Measurements from ENCODE around the gene ASMT.
A peak's percentile ranks its signal among the peaks of the same experiment; 100 is the strongest.
"Not testable (repeated sequence)": the region's sequence is repeated elsewhere in the genome, so short reads cannot be mapped to it uniquely, and the experiment has no call there.

Gene ASMT

DNA sequence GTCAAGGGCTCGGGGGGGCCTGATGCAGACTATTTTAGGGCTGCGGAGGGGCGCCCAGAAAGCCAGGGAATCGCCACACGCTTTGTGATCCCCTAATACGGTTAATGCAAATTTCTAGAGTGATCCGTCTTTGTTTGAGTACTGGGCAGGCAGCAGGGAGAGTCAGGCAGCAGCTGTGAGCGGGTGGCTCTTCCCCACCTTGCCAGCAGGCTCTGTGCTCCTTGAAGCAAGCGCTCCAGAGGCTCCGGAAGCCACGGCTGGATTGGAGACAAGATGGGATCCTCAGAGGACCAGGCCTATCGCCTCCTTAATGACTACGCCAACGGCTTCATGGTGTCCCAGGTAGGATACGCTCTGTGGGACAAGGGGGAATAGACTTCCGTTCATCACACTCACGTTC, at the start of gene ASMT:
Gene ASMT (plus strand): TSS at position 133 of the 400 bp plus-strand sequence. CDS start 141 bp downstream, at position 274.
- DNase-seq (ENCODE audit: low read depth in 1 of 2, low spot score in 1 of 2), result no peak

- not testable (repeated sequence) for DNase-seq (ENCODE audit: low read depth in 1 of 2, low spot score in 1 of 2)
Observed at GRCh38 chrX:1574181-1574580, 40.7 kb upstream of the ASMT start.

- DNase-seq (ENCODE audit: low read depth in 1 of 2, low spot score in 1 of 2), result no peak
Observed at GRCh38 chrX:1576201-1576992, 38.5 kb upstream of the ASMT start.

- DNase-seq (ENCODE audit: low read depth in 1 of 2, low spot score in 1 of 2), result no peak
Observed at GRCh38 chrX:1577845-1578244, 37.0 kb upstream of the ASMT start.

- no peak for DNase-seq (ENCODE audit: low read depth in 1 of 2, low spot score in 1 of 2)
Observed at GRCh38 chrX:1578511-1579173, 36.2 kb upstream of the ASMT start.

GRCh38 chrX:1581132-1581531, 33.7 kb upstream of the ASMT start:
- peak; percentile 29 to 42 for DNase-seq (ENCODE audit: low read depth in 1 of 2, low spot score in 1 of 2)

DNA sequence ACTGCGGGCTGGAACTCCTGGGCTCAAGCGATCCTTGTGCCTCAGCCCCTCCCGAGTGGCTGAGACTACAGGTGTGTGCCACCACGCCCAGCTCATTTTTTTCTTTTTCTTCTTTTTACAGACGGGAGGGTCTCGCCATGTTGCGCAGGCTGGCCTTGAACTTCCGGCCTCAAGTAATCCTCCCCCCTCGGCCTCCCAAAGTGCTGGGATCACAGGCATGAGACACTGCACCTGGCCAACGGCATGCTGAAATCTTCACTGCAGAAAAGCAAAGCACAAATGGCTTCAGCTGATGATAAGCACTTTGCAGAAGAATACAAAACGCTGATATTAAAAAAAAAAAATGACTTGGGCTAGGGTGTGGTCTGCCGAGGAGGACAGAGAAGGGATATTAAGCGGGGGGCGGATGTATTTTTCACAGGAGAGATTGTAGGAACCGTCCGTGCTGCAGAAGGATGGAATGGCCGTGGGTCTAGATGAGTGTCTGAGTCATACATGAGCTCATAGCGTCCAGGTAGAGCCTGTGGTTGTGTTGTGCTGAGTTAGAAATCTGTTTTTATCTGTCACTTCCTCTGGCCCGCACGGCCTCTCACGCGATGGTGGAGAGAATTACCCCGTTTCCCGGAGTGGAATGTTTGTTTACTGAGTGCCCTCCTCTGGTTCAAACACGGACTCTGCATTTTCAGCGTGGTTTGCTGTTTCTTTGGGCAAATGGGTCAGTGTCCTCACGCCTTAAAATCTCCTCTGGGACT, 32.0 kb upstream of the ASMT start:
- DNase-seq (ENCODE audit: low read depth in 1 of 2, low spot score in 1 of 2), result peak in 1 of 2 donors; percentile 30

DNA sequence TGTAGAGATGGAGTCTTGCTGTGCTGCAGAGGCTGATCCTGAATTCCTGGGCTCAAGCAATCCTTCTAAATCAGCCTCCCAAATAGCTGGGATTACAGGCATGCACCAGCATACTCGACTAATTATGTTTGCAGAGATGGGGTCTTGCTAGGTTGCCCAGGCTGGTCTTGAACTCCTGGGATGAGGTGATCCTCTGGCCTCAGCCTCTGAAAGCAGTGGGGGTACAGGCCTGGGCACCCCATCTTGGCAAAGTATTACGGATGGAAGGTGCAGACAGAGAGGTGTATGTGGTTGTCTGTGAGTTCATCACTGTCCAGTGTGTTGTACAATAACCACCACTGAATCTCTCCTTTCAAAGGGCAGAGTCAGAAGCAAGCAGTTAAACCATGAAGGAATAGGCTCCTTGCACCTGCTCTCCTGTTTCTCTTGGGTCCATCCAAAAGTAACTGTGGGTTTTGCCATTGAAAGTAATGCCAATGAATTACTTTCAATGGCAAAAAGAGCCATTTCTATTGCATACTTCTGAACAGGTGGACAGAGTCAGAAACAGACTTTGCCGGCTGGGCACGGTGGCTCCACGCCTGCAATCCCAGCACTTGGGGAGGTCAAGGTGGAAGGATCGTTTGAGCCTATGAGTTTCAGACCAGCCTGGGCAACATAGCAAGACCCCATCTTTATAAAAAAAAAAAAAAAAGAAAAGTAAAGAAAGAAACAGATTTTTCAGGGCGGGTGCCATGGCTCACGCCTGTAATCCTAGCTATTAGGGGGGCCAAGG, 30.4 kb upstream of the ASMT start:
- no peak for DNase-seq (ENCODE audit: low read depth in 1 of 2, low spot score in 1 of 2)

GRCh38 chrX:1587161-1587560, 27.7 kb upstream of the ASMT start:
- no peak for DNase-seq (ENCODE audit: low read depth in 1 of 2, low spot score in 1 of 2)

DNA sequence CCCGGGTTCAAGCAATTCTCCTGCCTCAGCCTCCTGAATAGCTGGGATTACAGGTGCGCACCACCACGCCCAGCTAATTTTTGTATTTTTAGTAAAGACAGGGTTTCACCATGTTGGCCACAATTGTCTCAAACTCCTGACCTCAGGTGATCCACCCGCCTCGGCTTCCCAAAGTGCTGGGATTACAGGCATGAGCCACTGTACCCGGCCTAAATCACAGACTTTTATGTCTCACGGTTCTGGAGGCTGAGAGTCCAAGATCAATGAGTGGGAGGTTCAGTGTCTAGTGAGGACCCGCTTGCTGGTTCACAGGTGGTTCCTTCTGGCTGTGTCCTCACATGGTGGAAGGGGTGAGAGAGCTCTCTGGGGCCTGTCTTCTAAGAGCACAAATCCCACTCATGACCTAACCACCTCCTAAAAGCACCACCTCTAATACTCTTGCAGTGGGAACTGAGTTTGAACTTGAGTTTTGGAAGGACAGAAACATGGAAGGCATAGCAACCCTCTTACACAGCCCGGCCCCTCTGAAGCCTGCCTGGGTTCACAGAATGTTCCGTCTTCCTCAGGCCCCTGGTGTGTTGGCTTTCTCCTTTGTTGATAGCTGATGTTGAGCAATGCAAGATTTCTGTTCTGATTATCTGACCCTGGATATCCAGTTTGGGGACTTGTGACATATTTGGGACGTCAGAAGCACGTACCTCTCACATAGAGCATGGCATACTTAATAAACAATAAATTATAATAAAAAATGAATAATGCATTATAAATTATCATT, 25.3 kb upstream of the ASMT start:
- no peak for DNase-seq (ENCODE audit: low read depth in 1 of 2, low spot score in 1 of 2)

DNA sequence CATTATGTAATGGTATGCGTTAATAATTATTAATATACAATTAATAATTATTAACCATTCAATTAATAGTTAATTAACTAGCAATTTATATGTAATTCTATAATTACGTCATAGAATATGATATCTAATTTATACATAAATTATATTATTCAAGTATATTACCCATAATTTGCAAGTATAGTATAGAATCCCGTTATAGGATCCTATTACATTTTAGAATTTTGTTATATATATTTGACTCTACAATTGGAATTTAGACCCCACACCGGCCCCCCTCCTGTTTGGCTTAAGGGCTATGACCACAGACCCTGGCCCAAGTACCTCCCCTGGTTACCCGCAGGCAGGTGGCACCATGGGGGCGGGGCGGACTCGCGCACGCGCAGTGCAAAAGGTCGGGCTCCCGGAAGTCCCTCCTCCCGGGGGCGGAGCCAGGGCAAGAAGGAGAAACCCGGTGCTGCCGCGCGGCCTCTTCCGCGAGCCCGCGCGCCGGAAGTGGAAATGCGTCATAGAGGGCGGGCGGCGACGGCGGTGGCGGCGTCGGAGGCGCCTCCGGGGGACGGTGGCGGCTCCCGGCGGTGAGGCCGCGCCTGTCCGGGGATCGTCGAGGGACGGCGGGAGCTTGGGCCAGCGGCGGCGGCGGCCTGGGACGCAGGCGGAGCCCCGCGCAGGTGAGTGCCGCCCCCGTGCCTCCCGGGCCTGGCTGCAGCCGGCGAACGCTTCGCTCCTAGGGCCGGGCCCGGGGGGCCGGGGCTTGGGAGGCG, 23.6 kb upstream of the ASMT start, which contains the start of gene AKAP17A:
Gene AKAP17A (plus strand): TSS at position 503 of the 761 bp plus-strand sequence. CDS start 1,859 bp downstream, outside the sequence.
- peak; percentile 98 to 100 for DNase-seq (ENCODE audit: low read depth in 1 of 2, low spot score in 1 of 2)

GRCh38 chrX:1591863-1592469, 22.9 kb upstream of the ASMT start:
- no peak for DNase-seq (ENCODE audit: low read depth in 1 of 2, low spot score in 1 of 2)

- DNase-seq (ENCODE audit: low read depth in 1 of 2, low spot score in 1 of 2), result no peak
Observed at GRCh38 chrX:1592470-1593142, 22.3 kb upstream of the ASMT start.

GRCh38 chrX:1593286-1594271, 21.3 kb upstream of the ASMT start:
- no peak for DNase-seq (ENCODE audit: low read depth in 1 of 2, low spot score in 1 of 2)

DNA sequence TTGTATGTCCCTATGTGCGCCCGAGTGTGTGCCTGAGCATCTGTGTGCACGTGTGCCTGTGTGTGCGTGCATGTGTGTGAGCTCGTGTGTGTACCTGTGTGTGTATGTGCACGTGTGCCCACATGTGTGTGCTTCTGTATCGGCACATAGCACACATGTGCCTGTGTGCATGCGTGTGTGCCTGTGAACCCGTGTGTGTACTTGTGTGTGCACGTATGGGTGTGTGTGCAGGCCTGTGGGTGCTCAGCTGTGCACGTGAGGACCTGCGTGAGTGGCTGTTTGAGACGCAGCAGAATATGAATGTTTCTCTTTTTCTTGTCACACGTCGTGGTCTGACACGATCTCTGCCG, 19.2 kb upstream of the ASMT start:
- DNase-seq (ENCODE audit: low read depth in 1 of 2, low spot score in 1 of 2), result no peak

DNA sequence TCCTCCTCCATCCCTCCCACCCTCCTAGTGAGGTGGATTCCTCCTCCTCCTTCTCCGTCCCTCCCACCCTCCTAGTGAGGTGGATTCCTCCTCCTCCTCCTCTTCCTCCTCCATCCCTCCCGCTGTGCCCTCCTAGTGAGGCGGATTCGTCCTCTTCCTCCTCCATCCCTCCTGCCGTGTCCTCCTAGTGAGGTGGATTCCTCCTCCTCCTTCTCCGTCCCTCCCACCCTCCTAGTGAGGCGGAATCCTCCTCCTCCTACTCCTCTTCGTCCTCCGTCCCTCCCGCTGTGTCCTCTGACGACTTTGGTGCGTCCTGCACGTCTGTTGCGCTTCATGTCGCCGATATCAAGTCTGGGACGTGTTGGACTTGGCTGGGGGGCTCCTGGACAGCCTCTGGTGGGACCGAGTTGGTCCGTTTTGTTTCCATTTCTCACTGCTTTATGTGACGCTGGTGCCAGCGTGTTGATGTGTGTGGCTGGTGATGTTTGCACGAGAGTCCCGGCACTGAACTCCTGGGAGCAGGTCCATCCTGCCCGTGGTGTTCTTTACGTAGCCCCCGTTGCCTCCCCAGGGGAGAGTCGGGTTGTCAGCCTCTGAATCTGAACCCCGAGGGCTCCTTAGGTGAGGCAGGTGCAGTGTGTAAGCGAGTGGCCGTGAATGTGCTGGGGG, 18.0 kb upstream of the ASMT start:
- no peak for DNase-seq (ENCODE audit: low read depth in 1 of 2, low spot score in 1 of 2)

Measured in stimulated activated CD4-positive, alpha-beta T cell treated with anti-CD3 and anti-CD28 coated beads, Interleukin-15, amount 100 ng/mL, for 1 hour (primary cell).